Chondrocyte (in vitro differentiated cells): ENCODE results near the gene CCL4. TPM values are rescaled to one million over a fixed set of nuclear protein-coding genes. Genes with fewer than 3 reads are reported as not detected.

ENCODE experiments used
- DNase-seq: peaks from one replicate; pipeline ENCODE4 v3.0.0; 2021; ENCODE audit warnings: mixed read lengths, low spot score
- H3K27ac Mint-ChIP-seq: one replicate; pipeline ENCODE4 v1.8.0; 2021; ENCODE audit warnings: mild to moderate bottlenecking, moderate library complexity, mixed read lengths; ENCODE audit not compliant: unreplicated experiment
- H3K27me3 Mint-ChIP-seq: 2 replicates; pipeline ENCODE4 v1.8.0; 2021; ENCODE audit warnings: low read depth, mixed read lengths
- H3K36me3 Mint-ChIP-seq: 2 replicates; pipeline ENCODE4 v1.8.0; 2021; ENCODE audit warnings: low read depth, mixed read lengths
- H3K4me1 Mint-ChIP-seq: 2 replicates; pipeline ENCODE4 v1.8.0; 2021; ENCODE audit warnings: low read depth, mild to moderate bottlenecking, mixed read lengths
- H3K4me3 Mint-ChIP-seq: one replicate; pipeline ENCODE4 v1.8.0; 2021; ENCODE audit warnings: mild to moderate bottlenecking, moderate library complexity, mixed read lengths; ENCODE audit not compliant: unreplicated experiment
- H3K9me3 Mint-ChIP-seq: 2 replicates; pipeline ENCODE4 v1.8.0; 2021; ENCODE audit warnings: low read depth, mixed read lengths
- total RNA-seq: library from RNA; stranded (reverse); gene quantifications from 3 replicates; pipeline ENCODE4 v1.2.1, GENCODE V29; 2021
- TF ChIP-seq, protein P1 (sequence below): fragments of 200-600 bp; sonication (generic); IDR thresholded peaks from 2 replicates; pipeline ENCODE4 v1.5.0; 2021; ENCODE audit warnings: antibody characterized with exemption, mild to moderate bottlenecking, moderate library complexity

CCL4 gene
- total RNA-seq, 1 donor from 2014 or later, result not detected

DNA sequence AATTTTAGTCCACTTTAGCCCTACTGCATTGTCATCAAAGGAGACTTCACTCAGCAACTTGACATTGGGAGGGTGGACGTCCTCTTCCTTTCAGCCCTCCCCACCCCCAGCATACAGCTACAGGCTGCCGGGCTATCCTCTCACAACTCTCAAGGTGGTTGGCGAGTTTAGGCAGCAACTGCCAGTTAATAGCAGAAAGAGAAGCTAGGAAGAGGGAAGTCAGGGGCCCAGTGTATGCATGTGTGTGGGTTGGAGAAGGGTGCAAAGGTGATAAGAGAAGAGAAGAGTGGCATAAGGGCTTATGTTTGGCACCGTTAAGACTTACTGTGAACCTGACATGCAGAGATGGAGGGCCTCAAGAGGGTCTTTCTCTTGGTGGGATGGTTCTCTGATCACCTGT lies 31.8 kb downstream of the CCL4 start:
- Mint-ChIP-seq H3K4me1 (peaks cover 20% of the 10 kb centered on the region), H3K4me3 (no peak overlapping the region), H3K36me3 (no peaks in the 10 kb centered on the region), H3K27ac (no peak overlapping the region), H3K27me3 (peaks cover 12% of the 10 kb centered on the region), H3K9me3 (no peaks in the 10 kb centered on the region)
- TF ChIP-seq, protein P1, sequence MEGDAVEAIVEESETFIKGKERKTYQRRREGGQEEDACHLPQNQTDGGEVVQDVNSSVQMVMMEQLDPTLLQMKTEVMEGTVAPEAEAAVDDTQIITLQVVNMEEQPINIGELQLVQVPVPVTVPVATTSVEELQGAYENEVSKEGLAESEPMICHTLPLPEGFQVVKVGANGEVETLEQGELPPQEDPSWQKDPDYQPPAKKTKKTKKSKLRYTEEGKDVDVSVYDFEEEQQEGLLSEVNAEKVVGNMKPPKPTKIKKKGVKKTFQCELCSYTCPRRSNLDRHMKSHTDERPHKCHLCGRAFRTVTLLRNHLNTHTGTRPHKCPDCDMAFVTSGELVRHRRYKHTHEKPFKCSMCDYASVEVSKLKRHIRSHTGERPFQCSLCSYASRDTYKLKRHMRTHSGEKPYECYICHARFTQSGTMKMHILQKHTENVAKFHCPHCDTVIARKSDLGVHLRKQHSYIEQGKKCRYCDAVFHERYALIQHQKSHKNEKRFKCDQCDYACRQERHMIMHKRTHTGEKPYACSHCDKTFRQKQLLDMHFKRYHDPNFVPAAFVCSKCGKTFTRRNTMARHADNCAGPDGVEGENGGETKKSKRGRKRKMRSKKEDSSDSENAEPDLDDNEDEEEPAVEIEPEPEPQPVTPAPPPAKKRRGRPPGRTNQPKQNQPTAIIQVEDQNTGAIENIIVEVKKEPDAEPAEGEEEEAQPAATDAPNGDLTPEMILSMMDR, result no peak
- DNase-seq, result no peak

DNA sequence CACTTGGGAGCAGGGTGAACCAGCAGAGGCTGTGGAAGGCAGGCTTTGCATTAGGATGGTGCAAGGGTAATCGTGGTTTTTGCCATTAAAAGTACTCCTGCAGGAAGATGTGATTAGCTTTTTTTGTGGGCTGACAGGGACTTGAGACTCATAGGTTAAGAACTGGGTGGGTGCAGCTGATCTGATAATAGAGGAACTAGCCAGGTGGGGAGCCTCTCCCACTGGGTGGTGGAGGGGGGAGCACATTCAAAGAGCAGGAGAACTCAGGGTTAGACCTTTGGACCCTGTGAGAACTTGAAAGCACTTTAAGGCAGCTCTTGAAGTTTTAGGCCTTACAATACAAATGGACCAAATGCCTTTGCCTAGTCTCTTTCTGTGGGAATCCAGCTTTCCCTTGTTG lies 32.4 kb downstream of the CCL4 start:
- H3K9me3 Mint-ChIP-seq, result no peaks in the 10 kb centered on the region
- DNase-seq, result no peak
- H3K27me3 Mint-ChIP-seq, result peaks cover 17% of the 10 kb centered on the region
- no peak overlapping the region for H3K27ac Mint-ChIP-seq
- H3K4me1 Mint-ChIP-seq, result peaks cover 20% of the 10 kb centered on the region
- no peaks in the 10 kb centered on the region for H3K36me3 Mint-ChIP-seq
- no peak overlapping the region for H3K4me3 Mint-ChIP-seq
- TF ChIP-seq, protein P1, result no peak

DNA sequence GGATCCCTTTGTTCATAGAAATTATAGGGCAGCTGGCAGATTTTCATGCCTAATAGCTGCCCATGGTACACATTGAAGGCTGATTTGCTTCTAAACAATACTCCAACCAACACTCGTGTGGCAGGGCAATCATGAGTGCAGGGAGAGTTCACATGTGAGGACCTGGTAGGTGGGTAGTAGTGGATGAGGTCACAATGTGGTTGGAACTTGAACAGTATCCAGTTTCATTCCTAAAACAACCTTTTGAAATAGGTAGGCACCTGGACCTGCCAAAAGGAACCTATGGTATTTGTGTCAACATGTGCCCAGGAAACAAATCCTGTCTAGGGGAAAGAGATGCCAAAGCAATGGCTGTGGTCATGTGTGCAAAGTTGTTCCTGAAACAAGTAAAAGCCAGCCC lies 32.8 kb downstream of the CCL4 start:
- DNase-seq, result no peak
- Mint-ChIP-seq H3K9me3 (no peaks in the 10 kb centered on the region), H3K36me3 (no peaks in the 10 kb centered on the region), H3K27me3 (peaks cover 21% of the 10 kb centered on the region), H3K27ac (no peak overlapping the region), H3K4me1 (peaks cover 20% of the 10 kb centered on the region), H3K4me3 (no peak overlapping the region)
- TF ChIP-seq, protein P1, result no peak

DNA sequence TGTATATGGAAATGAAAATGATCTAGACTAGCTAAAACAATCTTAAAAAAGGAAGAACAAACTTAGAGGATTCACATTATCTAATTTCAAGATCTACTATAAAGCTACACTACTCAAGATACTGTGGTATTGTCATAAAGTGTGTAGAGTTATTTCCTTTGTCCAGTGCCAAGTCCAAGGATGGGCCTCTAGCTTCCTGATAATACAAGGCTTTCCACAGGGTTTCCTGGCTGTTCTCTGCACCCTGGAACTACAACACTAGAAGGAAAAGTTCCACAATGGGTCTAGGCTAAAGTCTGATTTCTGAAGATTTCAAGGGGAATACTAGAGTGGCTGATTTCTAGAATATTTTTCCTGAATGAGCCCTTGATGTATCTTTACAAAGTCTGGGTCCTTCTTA lies 38.6 kb downstream of the CCL4 start:
- H3K27me3 Mint-ChIP-seq, result peaks cover 28% of the 10 kb centered on the region
- H3K27ac Mint-ChIP-seq, result no peak overlapping the region
- H3K4me1 Mint-ChIP-seq, result no peaks in the 10 kb centered on the region
- H3K9me3 Mint-ChIP-seq, result no peaks in the 10 kb centered on the region
- no peaks in the 10 kb centered on the region for H3K36me3 Mint-ChIP-seq
- TF ChIP-seq, protein P1, result no peak
- no peak for DNase-seq
- no peak overlapping the region for H3K4me3 Mint-ChIP-seq

DNA sequence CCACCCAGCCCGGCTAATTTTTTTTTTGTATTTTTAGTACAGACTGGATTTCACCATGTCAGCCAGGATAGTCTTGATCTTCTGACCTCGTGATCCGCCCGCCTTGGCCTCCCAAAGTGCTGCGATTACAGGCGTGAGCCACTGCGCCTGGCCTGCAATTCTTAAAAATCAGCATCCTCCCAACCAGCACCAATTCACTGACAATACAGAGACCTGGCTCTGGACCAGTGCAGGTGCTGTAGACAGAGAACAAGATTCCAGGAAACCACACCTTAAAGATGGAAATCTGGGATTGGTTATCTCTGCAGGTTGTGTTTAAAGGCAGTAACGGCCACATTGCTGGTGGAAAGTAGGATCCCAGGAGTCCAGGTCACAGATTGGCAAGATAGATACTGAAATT lies 39.2 kb downstream of the CCL4 start:
- no peaks in the 10 kb centered on the region for H3K36me3 Mint-ChIP-seq
- no peaks in the 10 kb centered on the region for H3K9me3 Mint-ChIP-seq
- H3K4me3 Mint-ChIP-seq, result no peak overlapping the region
- no peak for DNase-seq
- no peak overlapping the region for H3K27ac Mint-ChIP-seq
- TF ChIP-seq, protein P1, result no peak
- no peaks in the 10 kb centered on the region for H3K4me1 Mint-ChIP-seq
- peaks cover 31% of the 10 kb centered on the region for H3K27me3 Mint-ChIP-seq
